C4-2B (cell line): Measurements from ENCODE around the gene CCDC112.

ENCODE experiments used
- CTCF ChIP-seq: fragments of 450-650 bp; conservative IDR thresholded peaks from 2 replicates; pipeline ENCODE4 v1.5.1; 2017; ENCODE audit warnings: mild to moderate bottlenecking
- ZFX ChIP-seq: fragments of 450-650 bp; IDR thresholded peaks from 2 replicates; pipeline ENCODE4 v1.6.1; 2017

- TF ChIP-seq CTCF = no peak
- TF ChIP-seq ZFX = no peak
Measured at GRCh38 chr5:115227281-115227680, 69.2 kb downstream of the CCDC112 start.
